Measurements from ENCODE around the gene NCOA5.
"Not testable (repeated sequence)": the region's sequence is repeated elsewhere in the genome, so short reads cannot be mapped to it uniquely, and the experiment has no call there.

NCOA5 gene

GRCh38 chr20:46119547-46119946 lies 29.8 kb upstream of the NCOA5 start:
- DNase-seq, result no peak

GRCh38 chr20:46119028-46119546 lies 29.3 kb upstream of the NCOA5 start:
- no peak for DNase-seq

GRCh38 chr20:46118481-46119020 lies 28.8 kb upstream of the NCOA5 start:
- no peak for DNase-seq

- peak; percentile 72 for DNase-seq
Measured at GRCh38 chr20:46117704-46118467, 28.1 kb upstream of the NCOA5 start, which contains the start of gene CD40. CD40 (plus strand) TSS chr20:46118314; CDS start chr20:46118344, 30 bp downstream.

- DNase-seq, result no peak
Measured at GRCh38 chr20:46114449-46114848, 24.7 kb upstream of the NCOA5 start.

GRCh38 chr20:46113113-46113470 lies 23.3 kb upstream of the NCOA5 start:
- no peak for DNase-seq

GRCh38 chr20:46112430-46113112 lies 22.8 kb upstream of the NCOA5 start:
- DNase-seq, result no peak

GRCh38 chr20:46111836-46112212 lies 22.1 kb upstream of the NCOA5 start:
- no peak for DNase-seq

- no peak for DNase-seq
Measured at GRCh38 chr20:46111028-46111835, 21.5 kb upstream of the NCOA5 start.

GRCh38 chr20:46108976-46109375 lies 19.2 kb upstream of the NCOA5 start:
- no peak for DNase-seq

- DNase-seq, result no peak
Measured at GRCh38 chr20:46108435-46108841, 18.7 kb upstream of the NCOA5 start.

GRCh38 chr20:46107061-46107460 lies 17.3 kb upstream of the NCOA5 start:
- DNase-seq, result no peak

- DNase-seq, result no peak
Measured at GRCh38 chr20:46104262-46104661, 14.5 kb upstream of the NCOA5 start.

GRCh38 chr20:46102940-46103339 lies 13.2 kb upstream of the NCOA5 start:
- DNase-seq, result no peak

- DNase-seq, result no peak
Measured at GRCh38 chr20:46101957-46102356, 12.2 kb upstream of the NCOA5 start.

- no peak for DNase-seq
Measured at GRCh38 chr20:46100988-46101387, 11.2 kb upstream of the NCOA5 start.

- DNase-seq, result not testable (repeated sequence)
Measured at GRCh38 chr20:46100444-46100843, 10.7 kb upstream of the NCOA5 start.

GRCh38 chr20:46099491-46100287 lies 9.9 kb upstream of the NCOA5 start:
- no peak for DNase-seq

- no peak for DNase-seq
Measured at GRCh38 chr20:46093531-46093930, 3.8 kb upstream of the NCOA5 start.

- not testable (repeated sequence) for DNase-seq
Measured at GRCh38 chr20:46091622-46092535, 2.1 kb upstream of the NCOA5 start.

- no peak for DNase-seq
Measured at GRCh38 chr20:46089167-46089416, 670 bp downstream of the NCOA5 start.

All from stimulated activated CD4-positive, alpha-beta T cell treated with anti-CD3 and anti-CD28 coated beads, Interleukin-12 subunit alpha, Interleukin-12 subunit beta, amount 100 ng/mL, for 4 hours (primary cell).